Fibroblast of lung (primary cell): ENCODE results near the gene PCDH9. TPM values are rescaled to one million over a fixed set of nuclear protein-coding genes. Genes with fewer than 3 reads are reported as not detected.

Experiments
- DNase-seq, 2 donors: peaks; one replicate each; pipeline versions ENCODE4 v3.0.0 to v3.0.0-alpha.2; 2010; ENCODE audit warnings: low read depth in 2 of 2
- H2AFZ ChIP-seq: 2 replicates; pipeline ENCODE4 v1.5.1; 2012; ENCODE audit warnings: low read length, control low read depth, inconsistent platforms
- H3K27ac ChIP-seq: 2 replicates; pipeline ENCODE4 v1.5.1; 2011; ENCODE audit warnings: low read length, control low read depth; ENCODE audit not compliant: insufficient read depth
- H3K27me3 ChIP-seq: 2 replicates; pipeline ENCODE4 v1.5.1; 2011; ENCODE audit warnings: mild to moderate bottlenecking, low read length; ENCODE audit not compliant: control insufficient read depth, insufficient read depth
- H3K36me3 ChIP-seq: 2 replicates; pipeline ENCODE4 v1.5.1; 2011; ENCODE audit warnings: low read length; ENCODE audit not compliant: control insufficient read depth, insufficient read depth
- H3K4me1 ChIP-seq: 2 replicates; pipeline ENCODE4 v1.5.1; 2011; ENCODE audit warnings: low read length; ENCODE audit not compliant: control insufficient read depth, insufficient read depth; ENCODE audit errors: extremely low read depth
- H3K4me2 ChIP-seq: 2 replicates; pipeline ENCODE4 v1.5.1; 2011; ENCODE audit warnings: low read length, control low read depth; ENCODE audit not compliant: insufficient read depth; ENCODE audit errors: extremely low read depth
- H3K4me3 ChIP-seq, 4 experiments: fragments of 200-600 bp in 1 of 4; sonication (generic) in 1 of 4; replicated peaks in 1 of 4; 2 replicates each; pipeline ENCODE4 v1.5.1; 2011 to 2016; ENCODE audit warnings: low read length in 4 of 4, low read depth in 3 of 4, mild to moderate bottlenecking in 3 of 4, control low read depth in 2 of 4, inconsistent platforms in 1 of 4, mixed read lengths in 1 of 4; ENCODE audit not compliant: insufficient read depth in 1 of 4; ENCODE audit errors: control extremely low read depth in 1 of 4
- H3K79me2 ChIP-seq: 2 replicates; pipeline ENCODE4 v1.5.1; 2012; ENCODE audit warnings: mild to moderate bottlenecking, low read length, inconsistent platforms; ENCODE audit not compliant: control insufficient read depth, insufficient read depth
- H3K9ac ChIP-seq: 2 replicates; pipeline ENCODE4 v1.5.1; 2011; ENCODE audit warnings: mild to moderate bottlenecking, low read length, control low read depth; ENCODE audit not compliant: insufficient read depth
- H3K9me3 ChIP-seq: 2 replicates; pipeline ENCODE4 v1.5.1; 2012; ENCODE audit warnings: low read depth, low read length; ENCODE audit not compliant: control insufficient read depth, insufficient read depth
- H4K20me1 ChIP-seq: 2 replicates; pipeline ENCODE4 v1.5.1; 2011; ENCODE audit warnings: low read length; ENCODE audit not compliant: control insufficient read depth, insufficient read depth; ENCODE audit errors: extremely low read depth
- EZH2 ChIP-seq: IDR thresholded peaks from 2 replicates; pipeline ENCODE4 v1.5.1; 2012; ENCODE audit warnings: low read length, control low read depth, mild to moderate bottlenecking; ENCODE audit errors: missing control alignments
- polyA plus RNA-seq, 2 donors: library from polyadenylated mRNA; depleted of rRNA in 1 of 2; stranded (reverse) in 1 of 2; unstranded in 1 of 2; fragments of >200 nt; gene quantifications; 2 replicates each; pipeline ENCODE4 v1.2.1, GENCODE V29; 2011 to 2012; ENCODE audit warnings: missing spikeins in 1 of 2
- total RNA-seq: library from RNA; depleted of rRNA; stranded (reverse); fragments of >200 nt; gene quantifications from 2 replicates; pipeline ENCODE4 v1.2.1, GENCODE V29; 2014
- TF ChIP-seq, protein P1 (sequence below), 2 donors: IDR thresholded peaks in 1 of 2; conservative IDR thresholded peaks in 1 of 2; 1 replicate in 1 of 2; 2 replicates in 1 of 2; pipeline ENCODE4 v1.5.1; 2011 to 2012; ENCODE audit warnings: low read length in 2 of 2, control low read depth in 1 of 2, inconsistent platforms in 1 of 2, low read depth in 1 of 2, mild to moderate bottlenecking in 1 of 2

PCDH9 gene
- total and polyA plus RNA-seq, 2 donors (not counting 1 experiment from before 2014, with no cell fraction given) = 0.50 to 0.67 TPM

- Histone ChIP-seq H3K9ac (no peak overlapping the region), H3K9me3 (no peaks in the 10 kb centered on the region), H3K4me1 (no peaks in the 10 kb centered on the region), H3K4me3 (no peak overlapping the region), H3K36me3 (no peaks in the 10 kb centered on the region), H2AFZ (no peak overlapping the region), H3K27me3 (no peaks in the 10 kb centered on the region), H3K4me2 (no peak overlapping the region), H3K27ac (no peak overlapping the region), H4K20me1 (no peaks in the 10 kb centered on the region), H3K79me2 (no peaks in the 10 kb centered on the region)
- no peak for DNase-seq
- no peak for TF ChIP-seq EZH2
- TF ChIP-seq, protein P1, sequence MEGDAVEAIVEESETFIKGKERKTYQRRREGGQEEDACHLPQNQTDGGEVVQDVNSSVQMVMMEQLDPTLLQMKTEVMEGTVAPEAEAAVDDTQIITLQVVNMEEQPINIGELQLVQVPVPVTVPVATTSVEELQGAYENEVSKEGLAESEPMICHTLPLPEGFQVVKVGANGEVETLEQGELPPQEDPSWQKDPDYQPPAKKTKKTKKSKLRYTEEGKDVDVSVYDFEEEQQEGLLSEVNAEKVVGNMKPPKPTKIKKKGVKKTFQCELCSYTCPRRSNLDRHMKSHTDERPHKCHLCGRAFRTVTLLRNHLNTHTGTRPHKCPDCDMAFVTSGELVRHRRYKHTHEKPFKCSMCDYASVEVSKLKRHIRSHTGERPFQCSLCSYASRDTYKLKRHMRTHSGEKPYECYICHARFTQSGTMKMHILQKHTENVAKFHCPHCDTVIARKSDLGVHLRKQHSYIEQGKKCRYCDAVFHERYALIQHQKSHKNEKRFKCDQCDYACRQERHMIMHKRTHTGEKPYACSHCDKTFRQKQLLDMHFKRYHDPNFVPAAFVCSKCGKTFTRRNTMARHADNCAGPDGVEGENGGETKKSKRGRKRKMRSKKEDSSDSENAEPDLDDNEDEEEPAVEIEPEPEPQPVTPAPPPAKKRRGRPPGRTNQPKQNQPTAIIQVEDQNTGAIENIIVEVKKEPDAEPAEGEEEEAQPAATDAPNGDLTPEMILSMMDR (conservative IDR thresholded peaks at IDR 0.05 in 1 of 2, IDR thresholded peaks at IDR 0.05 in 1 of 2; ENCODE audit: low read depth in 1 of 2, low read length in 2 of 2) = no peak
Measured at GRCh38 chr13:66518068-66518467, 712.1 kb downstream of the PCDH9 start.

DNA sequence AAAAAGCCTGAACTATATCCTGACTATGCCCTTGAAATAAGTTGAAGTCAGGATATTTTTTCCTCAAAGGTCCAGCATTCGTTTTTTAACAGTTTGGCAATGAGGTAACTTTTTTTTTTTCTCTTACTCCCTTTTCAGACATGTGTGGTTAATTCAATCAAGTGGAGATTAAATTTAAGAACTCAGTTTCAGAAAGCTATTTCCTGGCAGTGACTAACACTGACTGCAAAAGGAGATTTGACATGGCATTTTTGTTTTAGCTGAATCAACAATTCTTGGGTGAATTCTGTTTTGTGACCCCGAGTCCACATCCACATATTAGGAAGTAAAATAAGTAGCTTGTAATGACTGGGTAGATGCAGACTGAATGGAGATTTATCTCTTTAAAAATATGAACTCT lies 716.4 kb downstream of the PCDH9 start:
- no peak overlapping the region for H3K4me3 ChIP-seq
- TF ChIP-seq, protein P1 (conservative IDR thresholded peaks at IDR 0.05 in 1 of 2, IDR thresholded peaks at IDR 0.05 in 1 of 2; ENCODE audit: low read depth in 1 of 2, low read length in 2 of 2) = no peak
- peak; percentile 31 to 81 for DNase-seq
- no peak overlapping the region for H3K4me2 ChIP-seq
- H3K36me3 ChIP-seq = no peaks in the 10 kb centered on the region
- H3K9me3 ChIP-seq = no peaks in the 10 kb centered on the region
- no peaks in the 10 kb centered on the region for H4K20me1 ChIP-seq
- H3K4me1 ChIP-seq = no peaks in the 10 kb centered on the region
- no peak overlapping the region for H2AFZ ChIP-seq
- H3K79me2 ChIP-seq = no peaks in the 10 kb centered on the region
- no peak overlapping the region for H3K27ac ChIP-seq
- no peak overlapping the region for H3K9ac ChIP-seq
- H3K27me3 ChIP-seq = no peaks in the 10 kb centered on the region

GRCh38 chr13:66509175-66509574 lies 721.0 kb downstream of the PCDH9 start:
- no peak for DNase-seq
- Histone ChIP-seq H2AFZ (no peak overlapping the region), H3K4me2 (no peak overlapping the region), H3K4me1 (no peaks in the 10 kb centered on the region), H3K36me3 (no peaks in the 10 kb centered on the region), H3K27me3 (no peaks in the 10 kb centered on the region), H3K9ac (no peak overlapping the region), H3K4me3 (no peak overlapping the region), H3K9me3 (no peaks in the 10 kb centered on the region), H3K27ac (no peak overlapping the region), H4K20me1 (no peaks in the 10 kb centered on the region), H3K79me2 (no peaks in the 10 kb centered on the region)
- TF ChIP-seq, protein P1 (conservative IDR thresholded peaks at IDR 0.05 in 1 of 2, IDR thresholded peaks at IDR 0.05 in 1 of 2; ENCODE audit: low read depth in 1 of 2, low read length in 2 of 2) = no peak
- TF ChIP-seq EZH2 = no peak
